H1 (cell line): ENCODE data around the gene ZNF180. TPM values are rescaled to one million over a fixed set of nuclear protein-coding genes. Genes with fewer than 3 reads are reported as not detected.

Experiments
- ATF2 ChIP-seq: IDR thresholded peaks from 2 replicates; pipeline ENCODE4 v1.6.1; 2012; ENCODE audit warnings: low read length, inconsistent platforms
- BACH1 ChIP-seq: IDR thresholded peaks from 2 replicates; pipeline ENCODE4 v1.6.1; 2012; ENCODE audit warnings: low read length, improper control_type of control experiment
- CBX5 ChIP-seq: fragments of 300-800, 300-1000 bp; sonication (generic); IDR thresholded peaks from 2 replicates; pipeline ENCODE4 v1.7.1; 2016; ENCODE audit warnings: antibody characterized with exemption, low read length, low read depth
- EP300 ChIP-seq, 2 experiments: IDR thresholded peaks; 1 replicate in 1 of 2; 2 replicates in 1 of 2; pipeline ENCODE4 v1.6.1; 2011 to 2012; ENCODE audit warnings: low read depth in 2 of 2, low read length in 2 of 2, mild to moderate bottlenecking in 2 of 2, borderline replicate concordance in 1 of 2, inconsistent platforms in 1 of 2, moderate library complexity in 1 of 2
- GABPA ChIP-seq: IDR thresholded peaks from 2 replicates; pipeline ENCODE4 v1.6.1; 2011; ENCODE audit warnings: mild to moderate bottlenecking, low read length, moderate library complexity, borderline replicate concordance; ENCODE audit not compliant: insufficient read depth
- JUN ChIP-seq: IDR thresholded peaks from 2 replicates; pipeline ENCODE4 v1.6.1; 2011; ENCODE audit warnings: low read depth, mild to moderate bottlenecking, improper control_type of control experiment, low read length
- NANOG ChIP-seq: IDR thresholded peaks from 2 replicates; pipeline ENCODE4 v1.6.1; 2011; ENCODE audit warnings: low read length, low read depth, mild to moderate bottlenecking, inconsistent platforms; ENCODE audit not compliant: insufficient read depth, poor library complexity, severe bottlenecking
- PHF8 ChIP-seq: fragments of 200-600 bp; sonication (generic); conservative IDR thresholded peaks from 2 replicates; pipeline ENCODE4 v1.7.1; 2012; ENCODE audit warnings: low read depth, mild to moderate bottlenecking, inconsistent platforms, low read length, moderate library complexity
- POLR2A ChIP-seq, 2 experiments: IDR thresholded peaks; 1 replicate in 1 of 2; 2 replicates in 1 of 2; pipeline ENCODE4 v1.6.1; 2011; ENCODE audit warnings: low read depth in 2 of 2, low read length in 2 of 2, mild to moderate bottlenecking in 2 of 2; ENCODE audit errors: control extremely low read depth in 1 of 2
- POLR2AphosphoS5 ChIP-seq: IDR thresholded peaks from 2 replicates; pipeline ENCODE4 v1.6.1; 2011; ENCODE audit warnings: low read depth, low read length
- RBBP5 ChIP-seq: IDR thresholded peaks from 2 replicates; pipeline ENCODE4 v1.7.1; 2012; ENCODE audit warnings: low read depth, mild to moderate bottlenecking, inconsistent platforms, low read length, moderate library complexity, borderline replicate concordance
- RFX5 ChIP-seq: IDR thresholded peaks from 2 replicates; pipeline ENCODE4 v1.6.1; 2011; ENCODE audit warnings: low read depth, low read length, improper control_type of control experiment, borderline replicate concordance
- RNF2 ChIP-seq: fragments of 200-900, 300-1000 bp; sonication (generic); IDR thresholded peaks from 2 replicates; pipeline ENCODE4 v1.7.1; 2016; ENCODE audit warnings: borderline replicate concordance, low read depth, mild to moderate bottlenecking, antibody characterized with exemption, low read length; ENCODE audit not compliant: poor library complexity, severe bottlenecking; ENCODE audit errors: missing control alignments
- SIX5 ChIP-seq: IDR thresholded peaks from 2 replicates; pipeline ENCODE4 v1.6.1; 2011; ENCODE audit warnings: mild to moderate bottlenecking, low read depth, low read length
- SP2 ChIP-seq: IDR thresholded peaks from 2 replicates; pipeline ENCODE4 v1.6.1; 2012; ENCODE audit warnings: mild to moderate bottlenecking, low read length, inconsistent platforms
- SP4 ChIP-seq: IDR thresholded peaks from 2 replicates; pipeline ENCODE4 v1.6.1; 2012; ENCODE audit warnings: low read length, inconsistent platforms
- SRF ChIP-seq: IDR thresholded peaks from 2 replicates; pipeline ENCODE4 v1.6.1; 2011; ENCODE audit warnings: mild to moderate bottlenecking, low read depth, low read length, moderate library complexity
- TAF1 ChIP-seq: IDR thresholded peaks from 2 replicates; pipeline ENCODE4 v1.6.1; 2011; ENCODE audit warnings: mild to moderate bottlenecking, low read depth, low read length
- TAF7 ChIP-seq: optimal IDR thresholded peaks from 2 replicates; pipeline ENCODE3; 2011; ENCODE audit warnings: low read depth, mild to moderate bottlenecking, inconsistent platforms, low read length, moderate library complexity, borderline replicate concordance
- TCF12 ChIP-seq: IDR thresholded peaks from 2 replicates; pipeline ENCODE4 v1.6.1; 2011; ENCODE audit warnings: low read depth, mild to moderate bottlenecking, low read length
- YY1 ChIP-seq: IDR thresholded peaks from 2 replicates; pipeline ENCODE4 v1.6.1; 2011; ENCODE audit warnings: low read depth, mild to moderate bottlenecking, low read length
- ZNF274 ChIP-seq: IDR thresholded peaks from 2 replicates; pipeline ENCODE4 v1.7.0; 2012; ENCODE audit warnings: low read length, borderline replicate concordance; ENCODE audit errors: extremely low read depth
- polyA plus RNA-seq, 7 experiments: library from polyadenylated mRNA; depleted of rRNA in 3 of 7; stranded (reverse) in 5 of 7; unstranded in 2 of 7; fragments of >200 nt in 5 of 7; fragments of 200-250 nt in 2 of 7; gene quantifications; 1 replicate in 5 of 7; 2 replicates in 1 of 7; 4 replicates in 1 of 7; pipeline versions ENCODE4 v1.2.1 to v1.2.3, GENCODE V29; 2011 to 2013; ENCODE audit warnings: missing spikeins in 2 of 7, mixed read lengths in 2 of 7
- total RNA-seq: library from RNA; stranded (reverse); fragmentation: NEBNext Ultra II Directional; extraction: Animal tissue kit (Norgen Biotek cat#: 25700); gene quantifications from 2 replicates; pipeline ENCODE4 v1.2.1, GENCODE V29; 2021

Gene ZNF180
- total and polyA plus RNA-seq, 2 of the 8 experiments (the other 6 are each of a cell fraction or from before 2014, with no cell fraction given): 1.3 to 8.5 TPM

GRCh38 chr19:44499962-44500949 lies at the start of gene ZNF180 (continued):
- no peak for TF ChIP-seq ATF2
- no peak for TF ChIP-seq SP4
- TF ChIP-seq YY1: peak; percentile 86
- TF ChIP-seq POLR2AphosphoS5: peak; percentile 36; the same call in 1 of the 2 replicates
- TF ChIP-seq RNF2: no peak
- peak; percentile 71; the same call in 1 of the 2 replicates for TF ChIP-seq RBBP5
- TF ChIP-seq TAF7: peak; percentile 30
- TF ChIP-seq JUN: no peak
- TF ChIP-seq EP300 (IDR thresholded peaks at IDR 0.05; ENCODE audit: borderline replicate concordance in 1 of 2, low read depth in 2 of 2, low read length in 2 of 2): peak in 1 of 2 experiments; percentile 41; a peak in 1 of 3 replicates
- TF ChIP-seq NANOG: no peak
- TF ChIP-seq CBX5: no peak
- peak; percentile 75 for TF ChIP-seq TAF1
- peak; percentile 8; the same call in 1 of the 2 replicates for TF ChIP-seq BACH1
- TF ChIP-seq TCF12: peak; percentile 90
- no peak for TF ChIP-seq SP2
- TF ChIP-seq ZNF274: no peak
- TF ChIP-seq PHF8: peak; percentile 88
- no peak for TF ChIP-seq SRF
- TF ChIP-seq GABPA: peak; percentile 73; the same call in 1 of the 2 replicates
- TF ChIP-seq RFX5: no peak
- TF ChIP-seq POLR2A (IDR thresholded peaks at IDR 0.05; ENCODE audit: control extremely low read depth in 1 of 2, low read depth in 2 of 2, low read length in 2 of 2): peak; percentile 57 to 62
- TF ChIP-seq SIX5: peak; percentile 67
